H9 (cell line): ENCODE measurements around the gene CXXC5. TPM values are rescaled to one million over a fixed set of nuclear protein-coding genes. Genes with fewer than 3 reads are reported as not detected.
A peak's percentile ranks its signal among the peaks of the same experiment; 100 is the strongest.

Experiments
- DNase-seq: peaks from one replicate; pipeline ENCODE4 v3.0.0-alpha.2; 2017
- H2AFZ ChIP-seq: one replicate; pipeline ENCODE4 v1.6.1; 2013; ENCODE audit warnings: mild to moderate bottlenecking, low read length, control low read depth, moderate library complexity
- H2AK5ac ChIP-seq: 2 replicates; pipeline ENCODE4 v1.6.1; 2013; ENCODE audit warnings: low read length, control low read depth, mixed read lengths; ENCODE audit not compliant: insufficient read length
- H2BK120ac ChIP-seq: one replicate; pipeline ENCODE4 v1.6.1; 2013; ENCODE audit warnings: low read depth, mild to moderate bottlenecking, low read length, control low read depth, inconsistent platforms; ENCODE audit not compliant: poor library complexity, severe bottlenecking
- H2BK12ac ChIP-seq: 2 replicates; pipeline ENCODE4 v1.6.1; 2013; ENCODE audit warnings: low read length, control low read depth, mixed read lengths, low read depth; ENCODE audit not compliant: insufficient read length
- H2BK15ac ChIP-seq: 2 replicates; pipeline ENCODE4 v1.6.1; 2013; ENCODE audit warnings: low read depth, low read length, control low read depth
- H2BK20ac ChIP-seq: one replicate; pipeline ENCODE4 v1.6.1; 2013; ENCODE audit warnings: low read depth, mild to moderate bottlenecking, low read length, control low read depth, inconsistent platforms; ENCODE audit not compliant: poor library complexity, severe bottlenecking
- H2BK5ac ChIP-seq: 2 replicates; pipeline ENCODE4 v1.6.1; 2013; ENCODE audit warnings: low read length, control low read depth, mixed read lengths; ENCODE audit not compliant: insufficient read length
- H3K14ac ChIP-seq: 2 replicates; pipeline ENCODE4 v1.6.1; 2013; ENCODE audit warnings: low read length, control low read depth; ENCODE audit not compliant: insufficient read depth
- H3K18ac ChIP-seq: 2 replicates; pipeline ENCODE4 v1.6.1; 2013; ENCODE audit warnings: low read depth, mild to moderate bottlenecking, mixed read lengths, low read length, control low read depth; ENCODE audit not compliant: insufficient read length
- H3K23ac ChIP-seq: 2 replicates; pipeline ENCODE4 v1.6.1; 2013; ENCODE audit warnings: low read length, control low read depth, mixed read lengths, low read depth; ENCODE audit not compliant: insufficient read length
- H3K23me2 ChIP-seq: 2 replicates; pipeline ENCODE4 v1.6.1; 2013; ENCODE audit warnings: low read depth, mild to moderate bottlenecking, mixed read lengths, low read length, control low read depth; ENCODE audit not compliant: insufficient read length, poor library complexity, severe bottlenecking
- H3K27ac ChIP-seq: 2 replicates; pipeline ENCODE4 v1.5.1; 2013; ENCODE audit warnings: low read length, control low read depth, mixed read lengths, low read depth; ENCODE audit not compliant: insufficient read length
- H3K27me3 ChIP-seq: 2 replicates; pipeline ENCODE4 v1.6.1; 2013; ENCODE audit warnings: low read length, control low read depth, inconsistent platforms; ENCODE audit not compliant: insufficient read depth
- H3K4ac ChIP-seq: 2 replicates; pipeline ENCODE4 v1.6.1; 2013; ENCODE audit warnings: low read depth, mild to moderate bottlenecking, control low read depth, inconsistent platforms, low read length, moderate library complexity
- H3K4me1 ChIP-seq: 2 replicates; pipeline ENCODE4 v1.6.1; 2013; ENCODE audit warnings: low read length, control low read depth, inconsistent platforms; ENCODE audit not compliant: insufficient read depth
- H3K4me2 ChIP-seq: 2 replicates; pipeline ENCODE4 v1.6.1; 2013; ENCODE audit warnings: low read length, control low read depth, mixed read lengths; ENCODE audit not compliant: insufficient read length, insufficient read depth
- H3K56ac ChIP-seq: 2 replicates; pipeline ENCODE4 v1.6.1; 2013; ENCODE audit warnings: low read depth, mild to moderate bottlenecking, mixed read lengths, low read length, control low read depth; ENCODE audit not compliant: insufficient read length
- H3K79me1 ChIP-seq: 2 replicates; pipeline ENCODE4 v1.6.1; 2013; ENCODE audit warnings: low read depth, mild to moderate bottlenecking, moderate library complexity, low read length, control low read depth, inconsistent platforms; ENCODE audit not compliant: insufficient read depth, poor library complexity, severe bottlenecking
- H3K79me2 ChIP-seq: 2 replicates; pipeline ENCODE4 v1.6.1; 2013; ENCODE audit warnings: low read length, control low read depth, inconsistent platforms; ENCODE audit not compliant: insufficient read depth
- H3K9ac ChIP-seq: 2 replicates; pipeline ENCODE4 v1.6.1; 2013; ENCODE audit warnings: low read length, control low read depth, mixed read lengths; ENCODE audit not compliant: insufficient read length; ENCODE audit errors: extremely low read depth
- H3K9me3 ChIP-seq: one replicate; pipeline ENCODE4 v1.6.1; 2013; ENCODE audit warnings: low read depth, low read length, inconsistent platforms; ENCODE audit not compliant: control insufficient read depth
- H3T11ph ChIP-seq: one replicate; pipeline ENCODE4 v1.6.1; 2013; ENCODE audit warnings: mild to moderate bottlenecking, low read length, control low read depth, inconsistent platforms
- H4K20me1 ChIP-seq: one replicate; pipeline ENCODE4 v1.6.1; 2013; ENCODE audit not compliant: control insufficient read depth, insufficient read length, insufficient read depth
- H4K5ac ChIP-seq: 2 replicates; pipeline ENCODE4 v1.6.1; 2013; ENCODE audit warnings: low read depth, mild to moderate bottlenecking, mixed read lengths, low read length, control low read depth; ENCODE audit not compliant: insufficient read length
- H4K8ac ChIP-seq: replicated peaks from 2 replicates; pipeline ENCODE4 v1.6.1; 2013; ENCODE audit warnings: low read length, control low read depth, mixed read lengths, low read depth; ENCODE audit not compliant: insufficient read length
- H4K91ac ChIP-seq: 2 replicates; pipeline ENCODE4 v1.6.1; 2013; ENCODE audit warnings: low read depth, mild to moderate bottlenecking, moderate library complexity, mixed read lengths, low read length, control low read depth; ENCODE audit not compliant: insufficient read length
- H3K27ac Mint-ChIP-seq, 3 experiments: 2 replicates in 2 of 3; 3 replicates in 1 of 3; pipeline ENCODE4 v1.8.0; 2020 to 2021; ENCODE audit warnings: mixed read lengths in 3 of 3, mild to moderate bottlenecking in 1 of 3, moderate library complexity in 1 of 3
- H3K27me3 Mint-ChIP-seq: 2 replicates; pipeline ENCODE4 v1.8.0; 2021; ENCODE audit warnings: low read depth, mild to moderate bottlenecking, moderate library complexity, mixed read lengths
- H3K36me3 Mint-ChIP-seq, 3 experiments: 2 replicates in 2 of 3; 3 replicates in 1 of 3; pipeline ENCODE4 v1.8.0; 2020 to 2021; ENCODE audit warnings: low read depth in 3 of 3, mixed read lengths in 3 of 3; ENCODE audit not compliant: insufficient read depth in 1 of 3
- H3K4me1 Mint-ChIP-seq, 2 experiments: 2 replicates each; pipeline ENCODE4 v1.8.0; 2020; ENCODE audit warnings: mixed read lengths in 2 of 2
- H3K4me3 Mint-ChIP-seq, 2 experiments: 2 replicates in 1 of 2; 3 replicates in 1 of 2; pipeline ENCODE4 v1.8.0; 2020 to 2021; ENCODE audit warnings: mild to moderate bottlenecking in 2 of 2, mixed read lengths in 2 of 2, moderate library complexity in 1 of 2
- H3K9me3 Mint-ChIP-seq, 2 experiments: 2 replicates in 1 of 2; 3 replicates in 1 of 2; pipeline ENCODE4 v1.8.0; 2020; ENCODE audit warnings: mild to moderate bottlenecking in 2 of 2, mixed read lengths in 2 of 2, moderate library complexity in 1 of 2
- CTCF ChIP-seq: fragments of 200-600 bp; sonication (generic); conservative IDR thresholded peaks from 3 replicates; pipeline ENCODE4 v1.8.0; 2021; ENCODE audit warnings: antibody characterized with exemption, mild to moderate bottlenecking
- WGBS: extraction: QIAGEN DNeasy Blood & Tissue Kit; methylation state at CpG from one replicate; pipeline ENCODE4 v1.1.7; 2013; ENCODE audit warnings: missing lambda C conversion rate, low lambda C conversion rate, mixed read lengths; ENCODE audit not compliant: insufficient read length; ENCODE audit errors: extremely low coverage; 5-methylcytosine and 5-hydroxymethylcytosine counted together
- total RNA-seq: library from RNA; stranded (reverse); gene quantifications from 2 replicates; pipeline ENCODE4 v1.2.1, GENCODE V29; 2021

The CXXC5 gene
- total RNA-seq, 1 experiment from 2014 or later, result 105 TPM

- WGBS, result no CpG with 5 or more reads among the region's 3 CpGs
- Histone ChIP-seq H2BK12ac (no peak overlapping the region), H3K4me2 (no peak overlapping the region), H4K8ac (no peak overlapping the region), H4K5ac (no peak overlapping the region), H3K23me2 (peaks cover 21% of the 10 kb centered on the region), H4K20me1 (no peaks in the 10 kb centered on the region), H2BK20ac (no peak overlapping the region), H2BK120ac (no peak overlapping the region), H3K56ac (no peak overlapping the region), H4K91ac (no peak overlapping the region), H3K79me2 (no peaks in the 10 kb centered on the region; the same call in 1 of the 2 replicates), H3K27me3 (peaks cover 14% of the 10 kb centered on the region; the same call in 1 of the 2 replicates), H2AFZ (no peak overlapping the region), H3T11ph (no peak overlapping the region), H3K9me3 (no peaks in the 10 kb centered on the region), H3K14ac (no peak overlapping the region), H2BK15ac (no peak overlapping the region), H3K9ac (no peak overlapping the region), H3K23ac (no peak overlapping the region), H3K27ac (no peak overlapping the region), H3K4ac (no peak overlapping the region), H2BK5ac (no peak overlapping the region), H2AK5ac (no peak overlapping the region), H3K79me1 (no peaks in the 10 kb centered on the region), H3K4me1 (peaks cover 12% of the 10 kb centered on the region; the same call in 1 of the 2 replicates), H3K18ac (no peak overlapping the region)
- Mint-ChIP-seq H3K36me3 (peaks cover 0 to 17% (median 0%) of the 10 kb centered on the region in 3 experiments; a peak in 3 of 7 replicates), H3K27ac (no peak overlapping the region), H3K4me1 (peaks cover 38 to 49% of the 10 kb centered on the region in 2 experiments), H3K4me3 (peak overlapping the region; percentile 88 to 99; a peak in 3 of 5 replicates), H3K27me3 (peaks cover 45% of the 10 kb centered on the region), H3K9me3 (peaks cover 0 to 4% of the 10 kb centered on the region in 2 experiments; a peak in 2 of 5 replicates)
- TF ChIP-seq CTCF, result no peak
- no peak for DNase-seq
These were observed 2.0 kb upstream of the CXXC5 start for GRCh38 chr5:139646111-139646510.
